GM21717 (cell line): ENCODE measurements around the gene PSMB1.
A peak's percentile ranks its signal among the peaks of the same experiment; 100 is the strongest.
"Not testable (repeated sequence)": the region's sequence is repeated elsewhere in the genome, so short reads cannot be mapped to it uniquely, and the experiment has no call there.

ENCODE experiments used
- ATAC-seq: cut with Tn5 transposase; IDR thresholded peaks from one replicate; pipeline ENCODE4 v1.9.1; 2021; ENCODE audit warnings: mild to moderate bottlenecking, moderate library complexity; ENCODE audit not compliant: unreplicated experiment

PSMB1 gene

GRCh38 chr6:170536671-170537070, 16.4 kb downstream of the PSMB1 start:
- ATAC-seq, result no peak

DNA sequence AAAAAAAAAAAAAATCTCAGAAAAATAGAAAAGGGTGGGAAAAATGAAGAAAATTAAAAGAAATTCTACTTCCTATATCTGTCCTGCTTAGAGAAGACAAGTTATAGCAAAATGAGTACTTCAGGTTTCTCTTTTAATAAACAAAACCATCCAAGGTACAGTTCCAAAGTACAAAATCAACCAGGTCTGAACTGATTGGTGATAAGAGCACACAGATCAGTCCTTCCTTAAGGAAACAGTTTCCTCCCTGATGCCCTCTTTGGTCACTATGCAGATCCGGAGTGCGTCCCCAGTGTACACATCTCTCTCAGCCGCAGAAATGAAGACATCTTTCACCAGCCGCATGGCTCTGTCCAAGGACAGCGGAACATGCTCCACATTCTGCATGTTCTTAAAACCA, 18.1 kb downstream of the PSMB1 start:
- ATAC-seq, result no peak

DNA sequence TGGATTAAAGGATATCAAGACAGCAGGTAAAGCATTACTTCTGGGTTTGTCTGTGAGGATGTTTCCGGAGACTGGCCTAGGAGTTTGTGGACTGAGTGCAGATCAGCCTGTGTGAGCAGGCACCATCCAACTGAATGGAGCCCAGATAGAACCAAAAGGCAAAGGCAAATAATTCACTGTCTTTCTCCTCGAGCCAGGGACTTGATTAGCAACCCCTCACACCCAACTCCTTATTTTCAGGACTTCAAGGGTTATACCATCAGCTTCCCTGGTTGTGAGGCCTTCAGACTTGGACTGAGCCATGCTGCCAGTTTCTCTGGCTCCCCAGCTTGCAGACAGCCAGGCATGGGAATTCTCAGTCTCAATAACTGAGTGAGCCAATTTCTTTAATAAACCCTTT, 19.3 kb downstream of the PSMB1 start:
- ATAC-seq, result no peak

DNA sequence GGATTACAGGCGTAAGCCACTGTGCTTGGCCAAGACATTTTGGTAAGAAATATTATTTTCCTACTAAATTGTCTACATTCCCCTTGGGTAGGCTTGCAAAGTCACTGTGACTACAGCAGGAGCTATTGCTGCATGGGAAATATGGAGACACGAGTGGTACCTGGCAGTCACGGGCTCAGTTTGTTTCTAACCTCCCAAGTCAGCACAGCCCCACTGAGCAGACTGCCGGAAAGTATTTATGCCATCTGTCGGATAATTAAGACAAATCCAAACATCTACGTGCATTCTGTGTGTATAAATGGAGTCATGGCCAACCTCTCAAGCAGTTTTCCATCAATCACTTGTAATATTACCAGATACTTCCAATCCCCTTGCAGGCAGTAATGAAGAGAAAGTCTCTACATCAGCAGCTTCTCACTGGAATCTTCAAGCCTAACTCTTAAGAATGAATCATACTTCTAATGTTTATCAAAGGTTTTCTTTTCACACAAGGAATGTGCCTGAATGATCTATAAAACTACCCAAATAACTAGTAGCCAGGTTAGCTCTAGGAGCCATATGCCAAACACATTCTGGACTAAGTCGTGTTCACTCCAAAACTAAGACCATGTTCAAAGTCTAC, 20.1 kb downstream of the PSMB1 start:
- no peak for ATAC-seq

GRCh38 chr6:170529839-170530469, 23.2 kb downstream of the PSMB1 start:
- ATAC-seq, result peak; percentile 74

DNA sequence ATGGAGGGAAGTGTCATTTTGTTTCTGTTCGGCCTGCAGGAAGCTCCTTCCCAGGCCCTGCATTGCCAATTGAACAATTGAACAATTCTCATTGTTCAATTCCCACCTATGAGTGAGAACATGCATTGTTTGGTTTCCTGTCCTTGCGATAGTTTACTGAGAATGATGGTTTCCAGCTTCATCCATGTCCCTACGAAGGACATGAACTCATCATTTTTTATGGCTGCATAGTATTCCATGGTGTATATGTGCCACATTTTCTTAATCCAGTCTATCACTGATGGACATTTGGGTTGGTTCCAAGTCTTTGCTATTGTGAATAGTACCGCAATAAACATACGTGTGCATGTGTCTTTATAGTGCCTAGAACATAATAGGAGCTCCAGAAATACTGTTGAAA, 25.1 kb downstream of the PSMB1 start:
- ATAC-seq, result not testable (repeated sequence)

DNA sequence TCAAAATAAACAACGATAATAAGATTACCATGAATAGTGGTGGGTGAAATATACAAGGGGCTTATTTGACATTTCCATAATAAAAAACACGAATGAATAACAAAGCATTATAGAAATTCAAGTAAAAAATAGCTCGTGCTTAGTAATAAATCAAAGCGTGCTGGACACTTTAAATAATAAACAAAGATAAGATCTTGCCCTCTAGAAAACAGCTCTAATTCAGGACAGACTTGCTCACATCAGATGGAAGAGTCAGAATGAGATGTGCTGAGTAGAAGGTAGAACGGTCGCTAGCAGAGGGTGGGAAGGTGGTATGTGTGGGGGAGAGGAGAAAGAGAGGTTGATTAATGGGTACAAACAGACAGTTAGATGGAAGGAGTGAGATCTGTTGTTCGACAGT, 27.3 kb downstream of the PSMB1 start:
- ATAC-seq, result no peak

DNA sequence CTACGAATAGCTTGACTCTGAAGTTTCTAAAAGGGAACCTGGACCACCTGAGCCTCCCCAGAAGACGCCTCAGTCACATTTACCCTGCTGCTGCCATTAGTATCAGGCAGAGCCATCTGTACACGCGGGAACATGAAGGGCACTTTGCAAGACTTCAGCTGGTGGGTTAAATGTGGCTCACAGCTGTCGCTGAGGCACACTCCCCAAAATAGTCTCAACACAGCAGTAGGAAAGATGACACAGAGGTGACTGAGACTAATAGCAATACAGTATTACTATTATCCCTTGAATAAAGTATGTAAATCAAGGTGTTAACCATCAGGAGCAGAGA, 29.0 kb downstream of the PSMB1 start:
- ATAC-seq, result no peak

DNA sequence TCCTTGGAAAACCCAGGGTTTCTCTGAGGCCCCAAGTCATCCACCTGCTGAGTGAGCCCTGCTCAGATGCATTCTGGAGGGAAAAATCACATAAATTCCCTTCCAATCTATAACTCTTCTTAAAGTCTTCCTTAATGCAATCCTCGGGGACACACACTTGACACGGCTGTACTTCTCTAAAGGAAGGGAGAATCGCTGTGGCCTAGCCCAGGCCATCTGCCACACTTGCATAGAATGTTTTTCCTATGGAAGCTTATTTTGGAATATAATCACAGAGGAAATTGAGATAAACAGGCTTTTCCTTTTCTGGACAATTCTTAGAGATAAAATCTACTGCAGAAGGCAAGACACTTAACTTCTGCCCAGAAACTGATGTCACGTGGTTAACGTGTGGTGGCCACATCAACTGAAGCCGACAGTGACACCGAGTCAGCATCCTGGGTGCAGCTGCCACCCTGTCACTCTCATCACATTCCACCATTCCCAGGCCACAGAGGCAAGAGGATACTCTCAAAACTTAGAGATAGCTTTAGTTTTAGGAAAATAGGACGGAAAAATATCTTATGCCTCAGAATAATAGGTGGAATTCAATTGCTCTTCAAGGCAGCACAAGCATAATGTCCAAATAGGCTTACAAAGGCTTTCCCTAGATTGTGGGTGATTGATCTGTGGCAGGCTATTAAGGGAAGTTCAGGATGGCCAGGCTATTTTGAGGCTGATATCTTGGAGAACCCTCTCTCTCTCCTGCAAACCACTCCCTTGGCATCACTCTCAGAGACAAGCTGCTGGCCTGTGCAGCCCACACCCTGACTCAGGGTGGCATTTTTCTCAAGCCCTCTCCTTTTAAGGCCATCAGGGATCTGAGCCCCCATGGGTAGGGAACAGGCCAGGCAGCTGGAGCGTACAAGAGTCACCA, 29.6 kb downstream of the PSMB1 start:
- no peak for ATAC-seq

DNA sequence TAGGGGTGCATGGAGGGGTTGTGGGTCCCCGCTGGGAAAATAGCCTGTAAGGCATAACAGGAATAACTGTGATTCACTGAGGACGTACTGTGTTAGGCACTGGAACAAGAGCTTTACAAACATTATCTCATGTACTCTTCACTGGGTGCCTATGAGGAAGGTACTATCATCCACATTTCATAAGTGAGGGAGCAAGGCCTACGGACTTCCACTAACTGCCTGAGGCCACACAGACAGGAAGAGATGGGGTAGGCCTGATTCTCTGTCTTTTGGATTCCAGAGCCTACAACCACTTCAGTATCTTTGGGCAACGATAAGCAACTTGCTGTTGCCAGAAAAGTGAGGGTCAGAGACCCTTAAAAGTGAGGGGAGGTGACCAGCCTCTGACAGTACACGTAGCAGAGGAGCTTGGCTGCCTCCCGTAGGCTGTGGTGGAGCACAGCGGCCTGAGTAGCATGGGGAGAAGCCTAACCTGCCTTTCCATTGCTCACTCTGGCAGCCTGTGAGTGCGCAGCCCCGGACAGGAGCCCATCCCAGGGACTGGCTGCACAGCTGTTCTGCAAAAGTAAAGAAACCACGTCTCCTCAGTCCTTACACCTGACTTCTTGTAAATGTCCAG, 30.4 kb downstream of the PSMB1 start:
- no peak for ATAC-seq

- ATAC-seq, result peak; percentile 96
These were observed 36.1 kb downstream of the PSMB1 start for GRCh38 chr6:170516783-170517616.

DNA sequence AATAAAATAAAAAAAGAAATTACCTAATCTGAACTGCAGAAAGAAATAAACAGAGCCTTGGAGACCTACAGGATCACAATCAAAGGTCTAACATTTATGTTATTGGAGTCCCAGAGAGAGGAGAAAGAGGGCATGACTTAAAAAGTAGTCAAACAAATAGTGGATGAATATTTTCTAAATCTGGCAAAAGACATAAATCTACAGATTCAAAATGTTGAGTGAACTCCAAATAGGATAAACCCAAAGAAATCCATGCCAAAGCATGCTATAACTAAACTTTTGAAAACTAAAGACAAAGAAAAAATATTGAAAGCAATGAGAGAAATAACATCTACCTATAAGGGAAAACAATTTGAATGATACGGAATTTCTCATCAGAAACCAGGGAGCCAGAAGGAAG, 38.2 kb downstream of the PSMB1 start:
- ATAC-seq, result no peak

- no peak for ATAC-seq
These were observed 40.9 kb downstream of the PSMB1 start for GRCh38 chr6:170512249-170512648.

DNA sequence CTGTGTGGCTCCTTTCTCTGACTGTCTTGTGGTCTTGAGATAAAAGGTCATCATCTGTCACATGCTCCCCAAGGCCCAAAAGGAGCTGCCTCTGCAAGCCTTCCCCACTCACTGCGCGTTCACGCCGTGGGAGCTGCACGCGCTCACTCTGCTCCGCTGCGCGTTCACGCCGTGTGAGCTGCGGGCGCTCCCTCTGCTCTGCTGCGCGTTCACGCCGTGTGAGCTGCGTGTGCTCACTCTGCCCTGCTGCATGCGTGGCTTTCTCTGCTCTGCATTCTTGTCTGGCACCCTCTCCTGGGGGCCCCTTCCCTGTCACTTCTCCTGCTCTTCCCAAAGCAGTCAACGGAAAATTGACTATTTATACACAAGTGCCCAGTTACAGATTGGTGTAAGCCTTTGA, 42.5 kb downstream of the PSMB1 start:
- ATAC-seq, result no peak

- no peak for ATAC-seq
These were observed 43.4 kb downstream of the PSMB1 start for GRCh38 chr6:170509723-170510018.

- ATAC-seq, result not testable (repeated sequence)
These were observed 44.0 kb downstream of the PSMB1 start for GRCh38 chr6:170508892-170509722.

GRCh38 chr6:170508275-170508674, 44.8 kb downstream of the PSMB1 start:
- ATAC-seq, result not testable (repeated sequence)

DNA sequence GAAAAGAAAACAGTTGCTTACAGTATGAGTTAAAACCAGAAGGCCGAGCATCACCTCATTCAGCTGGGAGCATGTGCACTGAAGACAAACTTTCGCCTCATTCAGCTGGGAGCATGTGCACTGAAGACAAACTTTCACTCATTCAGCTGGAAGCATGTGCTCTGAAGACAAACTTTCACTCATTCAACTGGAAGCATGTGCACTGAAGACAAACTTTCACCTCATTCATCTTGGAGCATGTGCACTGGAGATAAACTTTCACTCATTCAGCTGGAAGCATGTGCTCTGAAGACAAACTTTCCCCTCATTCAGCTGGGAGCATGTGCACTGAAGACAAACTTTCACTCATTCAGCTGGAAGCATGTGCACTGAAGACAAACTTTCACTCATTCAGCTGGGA, 45.4 kb downstream of the PSMB1 start:
- not testable (repeated sequence) for ATAC-seq

DNA sequence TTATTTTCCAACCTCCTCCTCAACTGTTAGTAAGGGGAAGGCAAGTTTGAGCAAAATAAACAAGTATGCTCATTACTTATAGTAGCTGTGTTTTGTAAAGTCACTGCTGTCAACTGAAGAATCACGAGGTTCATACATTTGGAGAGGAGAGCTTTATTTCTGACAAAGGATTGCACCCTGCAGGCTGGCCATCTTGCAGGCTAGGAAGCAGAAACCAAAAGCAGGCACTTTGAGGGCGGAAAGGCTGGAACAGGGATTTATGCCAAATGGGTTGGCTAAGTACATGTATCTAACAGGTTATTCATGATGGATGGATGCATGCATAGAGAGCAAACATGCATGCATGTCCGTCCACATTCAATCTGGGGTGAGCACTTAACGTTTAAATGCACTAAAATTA, 46.7 kb downstream of the PSMB1 start:
- ATAC-seq, result no peak

- ATAC-seq, result no peak
These were observed 47.8 kb downstream of the PSMB1 start for GRCh38 chr6:170505306-170505705.
